ENCODE data around the gene RAB6B.

RAB6B gene

GRCh38 chr3:133880886-133881455 is 14.7 kb downstream of the RAB6B start:
- no peak for DNase-seq (ENCODE audit: low spot score)

GRCh38 chr3:133880287-133880686 is 15.4 kb downstream of the RAB6B start:
- no peak for DNase-seq (ENCODE audit: low spot score)

- DNase-seq (ENCODE audit: low spot score), result no peak
These were observed 17.2 kb downstream of the RAB6B start for GRCh38 chr3:133878518-133878917.

- no peak for DNase-seq (ENCODE audit: low spot score)
These were observed 18.5 kb downstream of the RAB6B start for GRCh38 chr3:133877221-133877620.

GRCh38 chr3:133874761-133875438 is 20.8 kb downstream of the RAB6B start:
- DNase-seq (ENCODE audit: low spot score), result no peak

- no peak for DNase-seq (ENCODE audit: low spot score)
These were observed 21.3 kb downstream of the RAB6B start for GRCh38 chr3:133874344-133874743.

- no peak for DNase-seq (ENCODE audit: low spot score)
These were observed 22.9 kb downstream of the RAB6B start for GRCh38 chr3:133872781-133873180.

- no peak for DNase-seq (ENCODE audit: low spot score)
These were observed 23.5 kb downstream of the RAB6B start for GRCh38 chr3:133872161-133872560.

- no peak for DNase-seq (ENCODE audit: low spot score)
These were observed 24.2 kb downstream of the RAB6B start for GRCh38 chr3:133871368-133872090.

- DNase-seq (ENCODE audit: low spot score), result no peak
These were observed 24.9 kb downstream of the RAB6B start for GRCh38 chr3:133870822-133871221.

GRCh38 chr3:133869586-133869985 is 26.1 kb downstream of the RAB6B start:
- no peak for DNase-seq (ENCODE audit: low spot score)

GRCh38 chr3:133868758-133869475 is 26.8 kb downstream of the RAB6B start:
- DNase-seq (ENCODE audit: low spot score), result no peak

- DNase-seq (ENCODE audit: low spot score), result no peak
These were observed 27.5 kb downstream of the RAB6B start for GRCh38 chr3:133868186-133868585.

- DNase-seq (ENCODE audit: low spot score), result no peak
These were observed 29.5 kb downstream of the RAB6B start for GRCh38 chr3:133866141-133866540.

- DNase-seq (ENCODE audit: low spot score), result no peak
These were observed 30.4 kb downstream of the RAB6B start for GRCh38 chr3:133865136-133865855.

GRCh38 chr3:133864616-133865015 is 31.1 kb downstream of the RAB6B start:
- no peak for DNase-seq (ENCODE audit: low spot score)

- no peak for DNase-seq (ENCODE audit: low spot score)
These were observed 31.8 kb downstream of the RAB6B start for GRCh38 chr3:133863911-133864310.

GRCh38 chr3:133862161-133862560 is 33.5 kb downstream of the RAB6B start:
- no peak for DNase-seq (ENCODE audit: low spot score)

GRCh38 chr3:133860519-133860918 is 35.2 kb downstream of the RAB6B start:
- DNase-seq (ENCODE audit: low spot score), result no peak

GRCh38 chr3:133859381-133860234 is 36.1 kb downstream of the RAB6B start:
- DNase-seq (ENCODE audit: low spot score), result no peak

- no peak for DNase-seq (ENCODE audit: low spot score)
These were observed 37.9 kb downstream of the RAB6B start for GRCh38 chr3:133857767-133858166.
